ENCODE measurements around the gene TRPM6.

- TF ChIP-seq, protein P1, sequence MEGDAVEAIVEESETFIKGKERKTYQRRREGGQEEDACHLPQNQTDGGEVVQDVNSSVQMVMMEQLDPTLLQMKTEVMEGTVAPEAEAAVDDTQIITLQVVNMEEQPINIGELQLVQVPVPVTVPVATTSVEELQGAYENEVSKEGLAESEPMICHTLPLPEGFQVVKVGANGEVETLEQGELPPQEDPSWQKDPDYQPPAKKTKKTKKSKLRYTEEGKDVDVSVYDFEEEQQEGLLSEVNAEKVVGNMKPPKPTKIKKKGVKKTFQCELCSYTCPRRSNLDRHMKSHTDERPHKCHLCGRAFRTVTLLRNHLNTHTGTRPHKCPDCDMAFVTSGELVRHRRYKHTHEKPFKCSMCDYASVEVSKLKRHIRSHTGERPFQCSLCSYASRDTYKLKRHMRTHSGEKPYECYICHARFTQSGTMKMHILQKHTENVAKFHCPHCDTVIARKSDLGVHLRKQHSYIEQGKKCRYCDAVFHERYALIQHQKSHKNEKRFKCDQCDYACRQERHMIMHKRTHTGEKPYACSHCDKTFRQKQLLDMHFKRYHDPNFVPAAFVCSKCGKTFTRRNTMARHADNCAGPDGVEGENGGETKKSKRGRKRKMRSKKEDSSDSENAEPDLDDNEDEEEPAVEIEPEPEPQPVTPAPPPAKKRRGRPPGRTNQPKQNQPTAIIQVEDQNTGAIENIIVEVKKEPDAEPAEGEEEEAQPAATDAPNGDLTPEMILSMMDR (conservative IDR thresholded peaks at IDR 0.05; ENCODE audit: low read length) = no peak
- TF ChIP-seq EZH2phosphoT487 (IDR thresholded peaks at IDR 0.05; ENCODE audit: borderline replicate concordance, low read depth, low read length) = no peak
These were observed 151.1 kb downstream of the TRPM6 start for GRCh38 chr9:74736646-74737045.

Measured in OCI-LY7 (cell line).